Measurements from ENCODE around the gene STT3A. TPM values are rescaled to one million over a fixed set of nuclear protein-coding genes. Genes with fewer than 3 reads are reported as not detected.
A peak's percentile ranks its signal among the peaks of the same experiment; 100 is the strongest.

The STT3A gene
- total RNA-seq (10 to 100 TPM; 52.1 to 83.9 (median 58.5) TPM), polyA plus RNA-seq (10 to 100 TPM; 19.5 to 61.0 TPM)
- long read RNA-seq, donor 1, full-length matches to known transcripts: 66 of 90 reads
- long read RNA-seq, donor 1, partial matches to known transcripts: 21 of 90 reads
- long read RNA-seq, donor 1, other reads (novel, unspliced or antisense): 3 of 90 reads
- long read RNA-seq, donor 2, full-length matches to known transcripts: 78 of 98 reads
- long read RNA-seq, donor 2, partial matches to known transcripts: 16 of 98 reads
- long read RNA-seq, donor 2, other reads (novel, unspliced or antisense): 4 of 98 reads
- long read RNA-seq, donor 3, full-length matches to known transcripts: 261 of 337 reads
- long read RNA-seq, donor 3, partial matches to known transcripts: 65 of 337 reads
- long read RNA-seq, donor 3, other reads (novel, unspliced or antisense): 11 of 337 reads

- H3K27ac ChIP-seq: peak within 1 kb of the TSS; percentile 83 to 97 (median 94)
Measured at GRCh38 chr11:125592305-125593113, at the start of gene STT3A. STT3A (plus strand) TSS chr11:125592852; CDS start chr11:125595916, 3,064 bp downstream.

GRCh38 chr11:125550780-125551179, 41.9 kb upstream of the STT3A start:
- Histone ChIP-seq H3K27ac (no peak overlapping the region), H3K4me3 (no peak overlapping the region), H3K36me3 (no peaks in the 10 kb centered on the region), H3K9me3 (peaks cover 0 to 32% (median 15%) of the 10 kb centered on the region in 11 donors), H3K4me1 (no peaks in the 10 kb centered on the region), H3K27me3 (no peaks in the 10 kb centered on the region)
- no peak for TF ChIP-seq CTCF (IDR thresholded peaks at IDR 0.05)
- ATAC-seq: no peak
- DNase-seq: no peak
- intact Hi-C loops (cut with DNase I): no loop called here
- WGBS, 2 donors: 94 to 95% methylated on average over 1 of the region's 1 CpG

More at GRCh38 chr11:125592305-125593113, at the start of gene STT3A:
- TF ChIP-seq CTCF (IDR thresholded peaks at IDR 0.05): no peak
- DNase-seq (peak; percentile 99 to 100), ATAC-seq (peak; percentile 98 to 100 (median 99))
- WGBS, 2 donors: 0 to 1% methylated on average over 55 of the region's 55 CpGs
- Histone ChIP-seq H3K4me1 (peaks cover 4 to 38% (median 31%) of the 10 kb centered on the region in 9 donors), H3K36me3 (peaks cover 0 to 19% (median 9%) of the 10 kb centered on the region in 9 donors), H3K4me3 (peak within 1 kb of the TSS; percentile 65 to 82 (median 72)), H3K27me3 (no peaks in the 10 kb centered on the region), H3K9me3 (no peaks in the 10 kb centered on the region)
- intact Hi-C loops (cut with DNase I): loop anchor here in 2 of 10 donors (1.0 to 10.0 kb wide), 4 partner anchors 22 to 638 kb away; partner anchors contain the start of genes CCDC15 (in 1 of the 2), CHEK1 (in 1 of the 2) and EI24 (in 1 of the 2)

GRCh38 chr11:125551835-125552342, 40.8 kb upstream of the STT3A start:
- 40 to 52% methylated on average over 1 of the region's 1 CpG for WGBS, 2 donors
- ATAC-seq (no peak), DNase-seq (no peak)
- no peaks in the 10 kb centered on the region for H3K4me1 ChIP-seq
- intact Hi-C loops (cut with DNase I): no loop called here
- H3K36me3 ChIP-seq: no peaks in the 10 kb centered on the region
- H3K27ac ChIP-seq: no peak overlapping the region
- TF ChIP-seq CTCF (IDR thresholded peaks at IDR 0.05): no peak
- no peaks in the 10 kb centered on the region for H3K27me3 ChIP-seq
- H3K4me3 ChIP-seq: no peak overlapping the region
- H3K9me3 ChIP-seq: peaks cover 0 to 32% (median 15%) of the 10 kb centered on the region in 11 donors

- peaks cover 0 to 32% (median 15%) of the 10 kb centered on the region in 11 donors for H3K9me3 ChIP-seq
- DNase-seq (no peak), ATAC-seq (no peak)
- H3K27ac ChIP-seq: no peak overlapping the region
- intact Hi-C loops (cut with DNase I): no loop called here
- H3K27me3 ChIP-seq: no peaks in the 10 kb centered on the region
- 94 to 98% methylated on average over 2 of the region's 2 CpGs for WGBS, 2 donors
- no peak for TF ChIP-seq CTCF (IDR thresholded peaks at IDR 0.05)
- H3K4me3 ChIP-seq: no peak overlapping the region
- H3K36me3 ChIP-seq: no peaks in the 10 kb centered on the region
- H3K4me1 ChIP-seq: no peaks in the 10 kb centered on the region
Measured at GRCh38 chr11:125552927-125553326, 39.7 kb upstream of the STT3A start.

All from heart right ventricle (tissue), 16 donors.